ENCODE results near the gene CACNG5. TPM values are rescaled to one million over a fixed set of nuclear protein-coding genes. Genes with fewer than 3 reads are reported as not detected.

Gene CACNG5
- total RNA-seq, 1 donor from 2014 or later: not detected

DNA sequence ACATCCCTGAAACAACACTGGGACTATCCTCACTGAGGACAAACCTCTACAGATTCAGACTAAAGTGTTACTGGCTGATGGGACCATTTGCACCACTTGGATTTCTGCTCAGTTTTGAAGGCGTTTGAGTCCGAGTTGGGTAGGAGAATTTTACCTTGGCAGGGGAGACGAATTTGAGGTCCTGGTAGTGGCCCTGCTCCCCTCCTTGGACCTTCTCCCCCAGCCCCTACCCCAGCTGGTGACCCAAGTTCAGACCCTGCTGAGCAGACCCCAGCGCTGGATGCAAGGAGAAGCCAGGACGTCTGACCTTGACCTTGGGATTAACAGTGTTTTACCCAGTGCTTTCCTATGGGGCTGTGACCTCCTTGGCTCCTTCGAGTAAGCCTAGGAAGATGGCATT, 13.6 kb downstream of the CACNG5 start:
- no peaks in the 10 kb centered on the region for H3K9me3 Mint-ChIP-seq
- H3K4me1 Mint-ChIP-seq: no peaks in the 10 kb centered on the region
- H3K27me3 Mint-ChIP-seq: peaks cover 12% of the 10 kb centered on the region
- intact Hi-C loops (cut with micrococcal nuclease): no loop called here
- H3K36me3 Mint-ChIP-seq (ENCODE audit: low read depth): no peaks in the 10 kb centered on the region
- DNase-seq: no peak
- H3K27ac Mint-ChIP-seq: no peak overlapping the region
- no peak overlapping the region for H3K4me3 Mint-ChIP-seq

DNA sequence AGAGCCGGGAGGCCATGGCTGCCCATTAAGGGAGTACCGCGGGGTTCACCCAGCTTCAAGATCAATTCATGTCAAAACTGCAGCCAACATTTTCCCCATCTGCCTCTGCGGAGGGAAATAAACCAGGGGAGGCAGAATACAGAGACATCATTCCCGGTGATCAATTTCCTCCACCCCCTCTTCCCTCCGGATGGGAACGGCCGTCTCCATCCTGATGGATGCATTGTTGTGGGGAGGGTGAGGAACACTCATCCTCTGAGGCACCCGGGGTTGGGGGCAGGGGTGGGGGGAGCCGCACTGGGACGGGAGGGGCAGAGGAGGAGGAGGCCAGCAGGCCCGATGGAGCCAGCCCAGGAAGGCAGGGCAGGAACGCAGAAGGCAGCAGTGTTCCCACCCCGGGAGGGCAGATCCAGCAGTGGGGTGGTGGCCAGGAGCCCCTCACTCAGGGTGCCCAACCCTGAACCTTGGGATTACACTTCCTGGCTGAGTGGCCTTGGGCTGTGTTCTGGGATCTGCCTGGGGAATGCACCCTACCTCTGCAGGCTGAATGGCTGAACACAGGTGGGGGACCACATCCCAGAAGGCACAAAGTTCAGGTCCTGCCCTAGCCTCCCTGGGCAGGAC, 14.2 kb downstream of the CACNG5 start:
- no peaks in the 10 kb centered on the region for H3K4me1 Mint-ChIP-seq
- H3K9me3 Mint-ChIP-seq: no peaks in the 10 kb centered on the region
- H3K4me3 Mint-ChIP-seq: no peak overlapping the region
- no peaks in the 10 kb centered on the region for H3K36me3 Mint-ChIP-seq (ENCODE audit: low read depth)
- no peak overlapping the region for H3K27ac Mint-ChIP-seq
- H3K27me3 Mint-ChIP-seq: peaks cover 12% of the 10 kb centered on the region
- intact Hi-C loops (cut with micrococcal nuclease): no loop called here
- DNase-seq: no peak

GRCh38 chr17:66849851-66850580, 15.1 kb downstream of the CACNG5 start:
- H3K27me3 Mint-ChIP-seq: peaks cover 12% of the 10 kb centered on the region
- intact Hi-C loops (cut with micrococcal nuclease): no loop called here
- DNase-seq: no peak
- no peak overlapping the region for H3K4me3 Mint-ChIP-seq
- no peaks in the 10 kb centered on the region for H3K9me3 Mint-ChIP-seq
- H3K4me1 Mint-ChIP-seq: no peaks in the 10 kb centered on the region
- H3K36me3 Mint-ChIP-seq (ENCODE audit: low read depth): no peaks in the 10 kb centered on the region
- H3K27ac Mint-ChIP-seq: no peak overlapping the region

- intact Hi-C loops (cut with micrococcal nuclease): no loop called here
- no peaks in the 10 kb centered on the region for H3K9me3 Mint-ChIP-seq
- DNase-seq: no peak
- peaks cover 12% of the 10 kb centered on the region for H3K27me3 Mint-ChIP-seq
- no peaks in the 10 kb centered on the region for H3K4me1 Mint-ChIP-seq
- H3K4me3 Mint-ChIP-seq: no peak overlapping the region
- no peak overlapping the region for H3K27ac Mint-ChIP-seq
- no peaks in the 10 kb centered on the region for H3K36me3 Mint-ChIP-seq (ENCODE audit: low read depth)
These were observed 15.8 kb downstream of the CACNG5 start for GRCh38 chr17:66850692-66851091.

DNA sequence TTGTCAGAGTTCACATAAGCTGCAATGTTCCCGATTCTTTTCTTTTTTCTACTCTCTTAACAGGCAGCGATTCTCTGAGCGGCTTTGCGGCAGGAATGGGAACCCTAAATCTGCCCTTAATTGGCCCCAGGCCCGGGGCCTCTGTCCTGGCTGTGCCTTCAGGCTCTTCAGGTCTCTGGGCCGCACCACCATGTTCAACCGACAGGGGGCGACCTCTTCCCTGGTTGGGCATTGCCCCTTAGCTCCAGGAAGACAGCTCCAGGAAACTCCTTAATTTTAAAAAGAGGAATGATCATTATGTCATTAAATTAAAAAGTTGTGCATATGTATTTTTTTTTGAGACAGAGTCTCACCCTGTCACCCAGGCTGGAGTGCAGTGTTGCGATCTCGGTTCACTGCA, 20.3 kb downstream of the CACNG5 start:
- no peaks in the 10 kb centered on the region for H3K9me3 Mint-ChIP-seq
- H3K4me3 Mint-ChIP-seq: no peak overlapping the region
- no peaks in the 10 kb centered on the region for H3K36me3 Mint-ChIP-seq (ENCODE audit: low read depth)
- peak; percentile 72 for DNase-seq
- peaks cover 19% of the 10 kb centered on the region for H3K27me3 Mint-ChIP-seq
- H3K27ac Mint-ChIP-seq: no peak overlapping the region
- intact Hi-C loops (cut with micrococcal nuclease): no loop called here
- H3K4me1 Mint-ChIP-seq: no peaks in the 10 kb centered on the region

DNA sequence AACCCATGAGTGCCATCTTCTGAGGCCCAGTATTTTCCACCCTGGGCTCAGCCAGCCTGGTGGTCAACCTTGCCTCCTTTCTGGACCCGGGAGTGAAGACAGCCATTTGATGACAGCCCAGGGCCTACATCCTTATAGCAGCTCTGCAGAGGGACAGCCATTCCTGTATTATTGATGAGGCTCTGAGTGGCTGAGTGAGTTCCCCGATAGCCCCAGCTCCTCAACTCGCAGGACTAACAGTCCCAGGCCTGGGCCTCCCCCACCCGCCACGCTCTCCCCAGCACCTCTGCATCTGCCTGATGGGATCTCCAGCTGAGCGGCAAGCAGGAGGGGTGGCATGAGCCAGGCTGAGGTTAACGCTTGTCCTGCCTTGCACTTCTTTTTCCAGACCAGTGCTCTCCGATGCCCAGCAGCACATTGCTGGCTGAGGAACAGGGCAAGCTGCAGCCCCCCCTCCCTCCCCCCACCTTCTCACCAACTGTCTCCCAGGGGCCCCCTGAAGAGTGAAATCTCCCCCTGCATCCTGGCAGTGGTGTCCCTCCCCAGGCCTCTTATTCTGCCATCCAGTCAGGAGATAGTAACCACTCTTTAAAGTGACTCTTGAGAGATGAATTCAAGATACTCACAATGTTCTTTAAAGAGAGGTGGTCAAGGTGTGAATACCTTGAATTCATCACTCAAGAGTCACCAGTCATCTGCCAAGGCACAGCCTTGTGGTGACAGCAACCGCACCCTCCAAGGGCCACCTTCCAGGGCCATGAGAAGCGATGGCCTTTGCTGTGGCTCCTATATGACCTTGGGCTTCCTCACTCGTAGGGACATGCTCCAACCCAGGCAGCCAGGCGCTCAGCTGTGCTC, 23.5 kb downstream of the CACNG5 start:
- Mint-ChIP-seq H3K4me3 (no peak overlapping the region), H3K36me3 (ENCODE audit: low read depth) (no peaks in the 10 kb centered on the region), H3K27me3 (peaks cover 13% of the 10 kb centered on the region), H3K9me3 (no peaks in the 10 kb centered on the region), H3K4me1 (no peaks in the 10 kb centered on the region), H3K27ac (no peak overlapping the region)
- intact Hi-C loops (cut with micrococcal nuclease): no loop called here
- no peak for DNase-seq

GRCh38 chr17:66859353-66859752, 24.4 kb downstream of the CACNG5 start:
- no peaks in the 10 kb centered on the region for H3K4me1 Mint-ChIP-seq
- H3K9me3 Mint-ChIP-seq: no peaks in the 10 kb centered on the region
- H3K4me3 Mint-ChIP-seq: no peak overlapping the region
- intact Hi-C loops (cut with micrococcal nuclease): no loop called here
- H3K36me3 Mint-ChIP-seq (ENCODE audit: low read depth): no peaks in the 10 kb centered on the region
- H3K27me3 Mint-ChIP-seq: peaks cover 16% of the 10 kb centered on the region
- no peak for DNase-seq
- no peak overlapping the region for H3K27ac Mint-ChIP-seq

DNA sequence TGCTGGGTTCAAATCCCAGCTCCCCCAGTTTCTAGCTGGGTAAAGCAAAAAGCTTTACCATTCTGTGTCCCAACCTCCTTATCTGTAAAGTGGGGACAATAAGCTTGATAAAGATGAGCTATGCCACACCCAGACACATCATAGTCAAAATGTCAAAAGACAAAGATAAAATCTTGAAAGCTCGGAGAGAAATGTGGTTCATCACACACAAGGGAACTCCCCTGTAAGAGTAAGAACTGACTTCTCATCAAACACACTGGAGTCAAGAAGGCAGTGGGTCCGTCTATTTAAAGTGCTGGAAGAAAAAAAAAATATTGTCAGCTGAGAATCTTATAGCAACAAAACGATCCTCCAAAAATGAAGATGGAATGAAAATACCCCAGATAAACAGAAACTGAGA, 25.3 kb downstream of the CACNG5 start:
- no peak for DNase-seq
- Mint-ChIP-seq H3K4me1 (no peaks in the 10 kb centered on the region), H3K36me3 (ENCODE audit: low read depth) (no peaks in the 10 kb centered on the region), H3K9me3 (no peaks in the 10 kb centered on the region), H3K27ac (no peak overlapping the region), H3K4me3 (no peak overlapping the region), H3K27me3 (peaks cover 18% of the 10 kb centered on the region)
- intact Hi-C loops (cut with micrococcal nuclease): no loop called here

DNA sequence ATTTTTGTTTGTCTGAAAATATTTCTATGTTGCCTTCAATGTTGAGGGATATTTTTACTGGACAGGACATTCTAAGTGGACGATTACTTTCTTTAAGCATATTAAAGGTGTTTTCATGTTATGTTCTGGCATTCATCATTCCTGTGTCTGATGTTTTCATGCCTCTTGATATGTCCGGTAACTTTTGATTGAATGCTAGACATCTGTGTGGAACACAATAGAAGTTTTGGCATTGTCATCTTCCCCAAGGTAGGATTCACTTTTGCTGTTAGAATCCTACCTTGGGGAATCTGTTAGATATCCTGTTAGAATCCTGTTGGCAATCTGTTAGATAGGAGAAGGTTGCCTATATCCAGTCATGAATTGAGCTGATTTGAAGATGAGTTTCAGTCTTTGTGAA, 28.9 kb downstream of the CACNG5 start:
- Mint-ChIP-seq H3K27me3 (peaks cover 24% of the 10 kb centered on the region), H3K27ac (no peak overlapping the region), H3K4me1 (no peaks in the 10 kb centered on the region), H3K4me3 (no peak overlapping the region), H3K9me3 (peaks cover 5% of the 10 kb centered on the region), H3K36me3 (ENCODE audit: low read depth) (no peaks in the 10 kb centered on the region)
- intact Hi-C loops (cut with micrococcal nuclease): no loop called here
- no peak for DNase-seq

DNA sequence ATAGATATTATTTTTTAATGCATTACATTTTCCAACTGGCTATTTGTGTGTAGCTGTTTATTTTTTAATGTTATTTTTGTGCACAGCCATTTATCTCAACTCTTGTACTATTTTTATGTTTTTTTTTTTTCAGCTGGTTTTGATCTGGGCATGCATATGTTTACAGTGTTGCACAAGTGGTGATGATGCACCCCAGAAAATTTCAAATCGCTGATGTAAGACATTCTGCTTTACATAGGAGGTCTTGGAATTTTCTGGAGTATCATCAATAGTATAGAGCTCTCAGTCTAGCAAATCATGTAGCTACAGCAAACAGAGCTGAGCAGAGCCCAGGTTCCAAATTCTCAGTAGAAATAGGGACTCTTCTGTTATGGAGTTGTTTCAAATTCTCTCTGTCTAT, 30.2 kb downstream of the CACNG5 start:
- H3K4me3 Mint-ChIP-seq: no peak overlapping the region
- no peak for DNase-seq
- peaks cover 5% of the 10 kb centered on the region for H3K9me3 Mint-ChIP-seq
- intact Hi-C loops (cut with micrococcal nuclease): no loop called here
- no peak overlapping the region for H3K27ac Mint-ChIP-seq
- H3K36me3 Mint-ChIP-seq (ENCODE audit: low read depth): no peaks in the 10 kb centered on the region
- H3K27me3 Mint-ChIP-seq: peaks cover 18% of the 10 kb centered on the region
- H3K4me1 Mint-ChIP-seq: no peaks in the 10 kb centered on the region

DNA sequence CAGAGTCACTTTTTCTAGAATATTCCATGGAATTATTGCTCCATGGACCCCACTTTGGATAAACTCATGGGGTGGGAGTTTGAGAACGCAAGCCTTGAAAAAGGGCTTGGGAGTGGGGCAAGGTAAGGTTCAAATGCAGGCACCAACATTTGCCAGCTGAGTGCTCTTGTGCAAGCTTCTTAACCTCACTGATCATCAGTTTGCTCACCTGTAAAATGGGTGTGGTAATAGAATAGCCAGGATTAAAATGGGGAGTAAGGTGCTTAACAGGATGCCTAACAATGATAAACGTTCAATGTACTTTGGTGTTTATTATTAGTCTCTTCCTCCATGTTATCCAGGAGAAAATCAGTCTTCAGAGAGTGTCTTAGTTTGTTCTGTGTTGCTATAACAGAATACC, 39.0 kb downstream of the CACNG5 start:
- H3K4me3 Mint-ChIP-seq: no peak overlapping the region
- H3K27ac Mint-ChIP-seq: no peak overlapping the region
- DNase-seq: no peak
- peaks cover 3% of the 10 kb centered on the region for H3K9me3 Mint-ChIP-seq
- H3K27me3 Mint-ChIP-seq: peaks cover 2% of the 10 kb centered on the region
- H3K4me1 Mint-ChIP-seq: no peaks in the 10 kb centered on the region
- intact Hi-C loops (cut with micrococcal nuclease): no loop called here
- H3K36me3 Mint-ChIP-seq (ENCODE audit: low read depth): no peaks in the 10 kb centered on the region

DNA sequence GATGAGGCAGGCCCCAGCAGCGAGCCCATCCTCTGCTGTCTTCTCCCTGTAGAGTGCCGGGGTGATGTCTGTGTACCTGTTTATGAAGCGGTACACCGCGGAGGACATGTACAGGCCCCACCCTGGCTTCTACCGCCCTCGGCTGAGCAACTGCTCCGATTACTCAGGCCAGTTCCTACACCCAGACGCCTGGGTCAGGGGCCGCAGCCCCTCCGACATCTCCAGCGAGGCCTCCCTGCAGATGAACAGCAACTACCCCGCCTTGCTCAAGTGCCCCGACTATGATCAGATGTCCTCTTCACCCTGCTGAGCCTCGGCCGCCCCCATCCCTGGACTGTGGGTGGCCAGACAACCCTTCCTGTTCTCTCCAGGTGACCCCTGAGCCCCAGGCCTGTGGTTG, 50.0 kb downstream of the CACNG5 start:
- no peaks in the 10 kb centered on the region for H3K36me3 Mint-ChIP-seq (ENCODE audit: low read depth)
- no peak for DNase-seq
- no peak overlapping the region for H3K4me3 Mint-ChIP-seq
- no peaks in the 10 kb centered on the region for H3K4me1 Mint-ChIP-seq
- intact Hi-C loops (cut with micrococcal nuclease): no loop called here
- H3K27ac Mint-ChIP-seq: no peak overlapping the region
- peaks cover 14% of the 10 kb centered on the region for H3K9me3 Mint-ChIP-seq
- peaks cover 2% of the 10 kb centered on the region for H3K27me3 Mint-ChIP-seq

DNA sequence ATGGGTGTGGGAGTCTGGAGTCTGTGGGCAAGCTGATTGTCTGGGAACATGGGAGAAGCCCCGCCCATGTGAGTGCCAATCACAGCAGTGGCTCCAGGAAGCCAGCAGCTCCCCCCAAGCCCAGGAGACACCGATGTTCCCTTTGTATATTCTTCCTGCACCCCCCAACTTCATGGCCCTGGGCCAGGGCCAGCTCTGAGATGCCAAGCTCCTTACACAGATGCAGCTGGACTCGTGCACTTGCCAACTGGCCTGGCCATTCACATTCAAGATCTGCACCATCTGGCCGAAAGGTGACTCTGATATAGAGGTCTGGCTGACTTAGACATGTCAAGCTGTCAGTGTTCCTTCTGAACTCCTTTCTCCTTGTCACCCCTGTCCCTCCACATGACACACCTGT, 50.5 kb downstream of the CACNG5 start:
- H3K9me3 Mint-ChIP-seq: peaks cover 14% of the 10 kb centered on the region
- DNase-seq: no peak
- intact Hi-C loops (cut with micrococcal nuclease): no loop called here
- peaks cover 2% of the 10 kb centered on the region for H3K27me3 Mint-ChIP-seq
- no peaks in the 10 kb centered on the region for H3K36me3 Mint-ChIP-seq (ENCODE audit: low read depth)
- no peak overlapping the region for H3K27ac Mint-ChIP-seq
- H3K4me3 Mint-ChIP-seq: no peak overlapping the region
- H3K4me1 Mint-ChIP-seq: no peaks in the 10 kb centered on the region

- Mint-ChIP-seq H3K4me1 (no peaks in the 10 kb centered on the region), H3K4me3 (no peak overlapping the region), H3K9me3 (no peaks in the 10 kb centered on the region), H3K27me3 (peaks cover 4% of the 10 kb centered on the region), H3K36me3 (ENCODE audit: low read depth) (no peaks in the 10 kb centered on the region), H3K27ac (no peak overlapping the region)
- DNase-seq: no peak
- intact Hi-C loops (cut with micrococcal nuclease): no loop called here
These were observed 54.7 kb downstream of the CACNG5 start for GRCh38 chr17:66889480-66890230.
